GM23338 (cell line): Measurements from ENCODE around the gene GPATCH8. TPM values are rescaled to one million over a fixed set of nuclear protein-coding genes. Genes with fewer than 3 reads are reported as not detected.

ENCODE experiments used
- ATAC-seq: fragments of 200-7000 bp; cut with Tn5 transposase; 3 replicates; pipeline ENCODE4 v1.9.1; 2020
- DNase-seq: peaks from one replicate; pipeline ENCODE4 v3.0.0-alpha.2; 2015; ENCODE audit warnings: low spot score
- H2AFZ ChIP-seq: fragments of 200-600 bp; sonication (generic); 2 replicates; pipeline ENCODE4 v1.8.0; 2016; ENCODE audit warnings: antibody characterized with exemption, mild to moderate bottlenecking, moderate library complexity
- H3F3A ChIP-seq: fragments of 200-600 bp; sonication (generic); replicated peaks from 2 replicates; pipeline ENCODE4 v1.8.0; 2017; ENCODE audit warnings: antibody characterized with exemption, mixed run types, low read depth
- H3K27ac ChIP-seq: fragments of 200-600 bp; sonication (generic); 2 replicates; pipeline ENCODE4 v1.6.1; 2016; ENCODE audit warnings: low read depth
- H3K27me3 ChIP-seq: fragments of 200-600 bp; sonication (generic); 2 replicates; pipeline ENCODE4 v1.8.0; 2016; ENCODE audit warnings: mild to moderate bottlenecking, mixed run types, moderate library complexity; ENCODE audit not compliant: insufficient read depth
- H3K36me3 ChIP-seq: fragments of 200-600 bp; sonication (generic); 2 replicates; pipeline ENCODE4 v1.8.0; 2016; ENCODE audit warnings: mild to moderate bottlenecking; ENCODE audit not compliant: insufficient read depth
- H3K4me1 ChIP-seq: fragments of 200-600 bp; sonication (generic); 2 replicates; pipeline ENCODE4 v1.8.0; 2016; ENCODE audit warnings: mild to moderate bottlenecking, moderate library complexity; ENCODE audit not compliant: insufficient read depth
- H3K4me2 ChIP-seq: fragments of 200-600 bp; sonication (generic); 2 replicates; pipeline ENCODE4 v1.7.1; 2017; ENCODE audit warnings: mixed run types
- H3K4me3 ChIP-seq: fragments of 200-600 bp; sonication (generic); 2 replicates; pipeline ENCODE4 v1.6.1; 2016; ENCODE audit warnings: mixed run types
- H3K79me2 ChIP-seq: fragments of 200-600 bp; sonication (generic); replicated peaks from 2 replicates; pipeline ENCODE4 v1.8.0; 2017; ENCODE audit warnings: mild to moderate bottlenecking; ENCODE audit not compliant: insufficient read depth
- H3K9me2 ChIP-seq: fragments of 200-600 bp; sonication (generic); 2 replicates; pipeline ENCODE4 v1.8.0; 2017; ENCODE audit not compliant: insufficient read depth
- H4K20me1 ChIP-seq: fragments of 200-600 bp; sonication (generic); replicated peaks from 2 replicates; pipeline ENCODE4 v1.8.0; 2017; ENCODE audit warnings: mild to moderate bottlenecking; ENCODE audit not compliant: insufficient read depth
- H3K27ac Mint-ChIP-seq: 2 replicates; pipeline ENCODE4 v1.8.0; 2020; ENCODE audit warnings: inconsistent platforms, mild to moderate bottlenecking, moderate library complexity, mixed read lengths
- H3K27me3 Mint-ChIP-seq: 3 replicates; pipeline ENCODE4 v1.8.0; 2022; ENCODE audit warnings: low read depth, mild to moderate bottlenecking, moderate library complexity, mixed read lengths, inconsistent platforms; ENCODE audit not compliant: insufficient read depth, poor library complexity
- H3K36me3 Mint-ChIP-seq: 3 replicates; pipeline ENCODE4 v1.8.0; 2021; ENCODE audit warnings: low read depth, mild to moderate bottlenecking, inconsistent platforms, moderate library complexity, mixed read lengths
- H3K4me1 Mint-ChIP-seq: 3 replicates; pipeline ENCODE4 v1.8.0; 2020; ENCODE audit warnings: mild to moderate bottlenecking, inconsistent platforms, mixed read lengths
- H3K4me3 Mint-ChIP-seq: 3 replicates; pipeline ENCODE4 v1.8.0; 2021; ENCODE audit warnings: moderate library complexity, mild to moderate bottlenecking, inconsistent platforms, mixed read lengths
- H3K9me3 Mint-ChIP-seq: 3 replicates; pipeline ENCODE4 v1.8.0; 2020; ENCODE audit warnings: moderate library complexity, mild to moderate bottlenecking, inconsistent platforms, mixed read lengths
- CREB1 ChIP-seq: fragments of 250-450 bp; sonication (Bioruptor Pico); IDR thresholded peaks from 2 replicates; pipeline ENCODE4 v1.5.0; 2020; ENCODE audit warnings: low read depth, mild to moderate bottlenecking, moderate library complexity
- ETS1 ChIP-seq: IDR thresholded peaks from 2 replicates; pipeline ENCODE4 v1.6.1; 2016; ENCODE audit warnings: antibody characterized with exemption
- EZH2 ChIP-seq: fragments of 200-600 bp; sonication (generic); IDR thresholded peaks from one replicate; pipeline ENCODE4 v1.8.0; 2017; ENCODE audit warnings: antibody characterized with exemption, mild to moderate bottlenecking, low read depth; ENCODE audit not compliant: unreplicated experiment
- EZH2phosphoT487 ChIP-seq: fragments of 200-600 bp; sonication (generic); IDR thresholded peaks from one replicate; pipeline ENCODE4 v1.8.1; 2018; ENCODE audit warnings: antibody characterized with exemption; ENCODE audit not compliant: unreplicated experiment
- JUNB ChIP-seq: IDR thresholded peaks from one replicate; pipeline ENCODE4 v1.6.1; 2016; ENCODE audit warnings: antibody characterized with exemption; ENCODE audit not compliant: unreplicated experiment
- NANOG ChIP-seq: IDR thresholded peaks from 2 replicates; pipeline ENCODE4 v1.6.1; 2016; ENCODE audit warnings: antibody characterized with exemption, borderline replicate concordance
- POLR2AphosphoS5 ChIP-seq: IDR thresholded peaks from 2 replicates; pipeline ENCODE4 v1.6.1; 2016; ENCODE audit warnings: antibody characterized with exemption, low read depth
- REST ChIP-seq: IDR thresholded peaks from one replicate; pipeline ENCODE4 v1.6.1; 2018; ENCODE audit warnings: antibody characterized with exemption; ENCODE audit not compliant: unreplicated experiment
- STAT1 ChIP-seq: IDR thresholded peaks from one replicate; pipeline ENCODE4 v1.6.1; 2016; ENCODE audit warnings: antibody characterized with exemption; ENCODE audit not compliant: unreplicated experiment
- ZNF114 ChIP-seq: fragments of 250-450 bp; sonication (Bioruptor Pico); IDR thresholded peaks from 2 replicates; pipeline ENCODE4 v1.5.0; 2020; ENCODE audit warnings: mild to moderate bottlenecking, moderate library complexity
- ZNF331 ChIP-seq: fragments of 250-450 bp; sonication (Bioruptor Pico); IDR thresholded peaks from 2 replicates; pipeline ENCODE4 v1.5.0; 2020; ENCODE audit warnings: low read depth, mild to moderate bottlenecking, moderate library complexity
- polyA plus RNA-seq: library from polyadenylated mRNA; unstranded; fragments of >200 nt; fragmentation: Nextera tagmentation; extraction: Ambion mirVana; gene quantifications from 2 replicates; pipeline ENCODE4 v1.2.1, GENCODE V29; 2016
- total RNA-seq: library from RNA; depleted of rRNA; stranded (reverse); fragments of >200 nt; shearing (Covaris generic); gene quantifications from 2 replicates; pipeline ENCODE4 v1.2.3, GENCODE V29; 2014
- TF ChIP-seq, protein P1 (sequence below), 2 experiments: fragments of 200-600 bp in 1 of 2; sonication (generic) in 1 of 2; conservative IDR thresholded peaks; 2 replicates each; pipeline versions ENCODE4 v1.5.1 to v1.6.1; 2016 to 2017; ENCODE audit warnings: antibody characterized with exemption in 2 of 2, low read depth in 2 of 2, mild to moderate bottlenecking in 2 of 2, moderate library complexity in 1 of 2
- TF ChIP-seq, protein P2 (sequence below): fragments of 250-450 bp; sonication (Bioruptor Pico); IDR thresholded peaks from 2 replicates; pipeline ENCODE4 v1.5.0; 2020; ENCODE audit warnings: mild to moderate bottlenecking, moderate library complexity

Gene GPATCH8
- total and polyA plus RNA-seq, 2 experiments from 2014 or later = 44.4 to 76.5 TPM

GRCh38 chr17:44439168-44439567 lies 64.0 kb downstream of the GPATCH8 start:
- no peak overlapping the region for H3K4me3 Mint-ChIP-seq
- no peaks in the 10 kb centered on the region for H3K9me2 ChIP-seq
- ATAC-seq = no peak
- no peak overlapping the region for H2AFZ ChIP-seq
- H3K27me3 Mint-ChIP-seq = peaks cover 4% of the 10 kb centered on the region
- H3K36me3 Mint-ChIP-seq = peaks cover 13% of the 10 kb centered on the region
- H3K79me2 ChIP-seq = peaks cover 37% of the 10 kb centered on the region
- H3K4me2 ChIP-seq = no peak overlapping the region
- no peak for TF ChIP-seq JUNB
- TF ChIP-seq POLR2AphosphoS5 = no peak
- no peak for TF ChIP-seq ZNF331 (CRISPR knock-in tag)
- no peak for TF ChIP-seq ZNF114
- TF ChIP-seq ETS1 = no peak
- no peak for TF ChIP-seq EZH2
- TF ChIP-seq, protein P1, sequence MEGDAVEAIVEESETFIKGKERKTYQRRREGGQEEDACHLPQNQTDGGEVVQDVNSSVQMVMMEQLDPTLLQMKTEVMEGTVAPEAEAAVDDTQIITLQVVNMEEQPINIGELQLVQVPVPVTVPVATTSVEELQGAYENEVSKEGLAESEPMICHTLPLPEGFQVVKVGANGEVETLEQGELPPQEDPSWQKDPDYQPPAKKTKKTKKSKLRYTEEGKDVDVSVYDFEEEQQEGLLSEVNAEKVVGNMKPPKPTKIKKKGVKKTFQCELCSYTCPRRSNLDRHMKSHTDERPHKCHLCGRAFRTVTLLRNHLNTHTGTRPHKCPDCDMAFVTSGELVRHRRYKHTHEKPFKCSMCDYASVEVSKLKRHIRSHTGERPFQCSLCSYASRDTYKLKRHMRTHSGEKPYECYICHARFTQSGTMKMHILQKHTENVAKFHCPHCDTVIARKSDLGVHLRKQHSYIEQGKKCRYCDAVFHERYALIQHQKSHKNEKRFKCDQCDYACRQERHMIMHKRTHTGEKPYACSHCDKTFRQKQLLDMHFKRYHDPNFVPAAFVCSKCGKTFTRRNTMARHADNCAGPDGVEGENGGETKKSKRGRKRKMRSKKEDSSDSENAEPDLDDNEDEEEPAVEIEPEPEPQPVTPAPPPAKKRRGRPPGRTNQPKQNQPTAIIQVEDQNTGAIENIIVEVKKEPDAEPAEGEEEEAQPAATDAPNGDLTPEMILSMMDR (conservative IDR thresholded peaks at IDR 0.05; ENCODE audit: low read depth in 2 of 2) = no peak
- TF ChIP-seq CREB1 (CRISPR knock-in tag) = no peak
- TF ChIP-seq REST = no peak
- no peak for TF ChIP-seq NANOG
- TF ChIP-seq EZH2phosphoT487 = no peak
- TF ChIP-seq, protein P2, sequence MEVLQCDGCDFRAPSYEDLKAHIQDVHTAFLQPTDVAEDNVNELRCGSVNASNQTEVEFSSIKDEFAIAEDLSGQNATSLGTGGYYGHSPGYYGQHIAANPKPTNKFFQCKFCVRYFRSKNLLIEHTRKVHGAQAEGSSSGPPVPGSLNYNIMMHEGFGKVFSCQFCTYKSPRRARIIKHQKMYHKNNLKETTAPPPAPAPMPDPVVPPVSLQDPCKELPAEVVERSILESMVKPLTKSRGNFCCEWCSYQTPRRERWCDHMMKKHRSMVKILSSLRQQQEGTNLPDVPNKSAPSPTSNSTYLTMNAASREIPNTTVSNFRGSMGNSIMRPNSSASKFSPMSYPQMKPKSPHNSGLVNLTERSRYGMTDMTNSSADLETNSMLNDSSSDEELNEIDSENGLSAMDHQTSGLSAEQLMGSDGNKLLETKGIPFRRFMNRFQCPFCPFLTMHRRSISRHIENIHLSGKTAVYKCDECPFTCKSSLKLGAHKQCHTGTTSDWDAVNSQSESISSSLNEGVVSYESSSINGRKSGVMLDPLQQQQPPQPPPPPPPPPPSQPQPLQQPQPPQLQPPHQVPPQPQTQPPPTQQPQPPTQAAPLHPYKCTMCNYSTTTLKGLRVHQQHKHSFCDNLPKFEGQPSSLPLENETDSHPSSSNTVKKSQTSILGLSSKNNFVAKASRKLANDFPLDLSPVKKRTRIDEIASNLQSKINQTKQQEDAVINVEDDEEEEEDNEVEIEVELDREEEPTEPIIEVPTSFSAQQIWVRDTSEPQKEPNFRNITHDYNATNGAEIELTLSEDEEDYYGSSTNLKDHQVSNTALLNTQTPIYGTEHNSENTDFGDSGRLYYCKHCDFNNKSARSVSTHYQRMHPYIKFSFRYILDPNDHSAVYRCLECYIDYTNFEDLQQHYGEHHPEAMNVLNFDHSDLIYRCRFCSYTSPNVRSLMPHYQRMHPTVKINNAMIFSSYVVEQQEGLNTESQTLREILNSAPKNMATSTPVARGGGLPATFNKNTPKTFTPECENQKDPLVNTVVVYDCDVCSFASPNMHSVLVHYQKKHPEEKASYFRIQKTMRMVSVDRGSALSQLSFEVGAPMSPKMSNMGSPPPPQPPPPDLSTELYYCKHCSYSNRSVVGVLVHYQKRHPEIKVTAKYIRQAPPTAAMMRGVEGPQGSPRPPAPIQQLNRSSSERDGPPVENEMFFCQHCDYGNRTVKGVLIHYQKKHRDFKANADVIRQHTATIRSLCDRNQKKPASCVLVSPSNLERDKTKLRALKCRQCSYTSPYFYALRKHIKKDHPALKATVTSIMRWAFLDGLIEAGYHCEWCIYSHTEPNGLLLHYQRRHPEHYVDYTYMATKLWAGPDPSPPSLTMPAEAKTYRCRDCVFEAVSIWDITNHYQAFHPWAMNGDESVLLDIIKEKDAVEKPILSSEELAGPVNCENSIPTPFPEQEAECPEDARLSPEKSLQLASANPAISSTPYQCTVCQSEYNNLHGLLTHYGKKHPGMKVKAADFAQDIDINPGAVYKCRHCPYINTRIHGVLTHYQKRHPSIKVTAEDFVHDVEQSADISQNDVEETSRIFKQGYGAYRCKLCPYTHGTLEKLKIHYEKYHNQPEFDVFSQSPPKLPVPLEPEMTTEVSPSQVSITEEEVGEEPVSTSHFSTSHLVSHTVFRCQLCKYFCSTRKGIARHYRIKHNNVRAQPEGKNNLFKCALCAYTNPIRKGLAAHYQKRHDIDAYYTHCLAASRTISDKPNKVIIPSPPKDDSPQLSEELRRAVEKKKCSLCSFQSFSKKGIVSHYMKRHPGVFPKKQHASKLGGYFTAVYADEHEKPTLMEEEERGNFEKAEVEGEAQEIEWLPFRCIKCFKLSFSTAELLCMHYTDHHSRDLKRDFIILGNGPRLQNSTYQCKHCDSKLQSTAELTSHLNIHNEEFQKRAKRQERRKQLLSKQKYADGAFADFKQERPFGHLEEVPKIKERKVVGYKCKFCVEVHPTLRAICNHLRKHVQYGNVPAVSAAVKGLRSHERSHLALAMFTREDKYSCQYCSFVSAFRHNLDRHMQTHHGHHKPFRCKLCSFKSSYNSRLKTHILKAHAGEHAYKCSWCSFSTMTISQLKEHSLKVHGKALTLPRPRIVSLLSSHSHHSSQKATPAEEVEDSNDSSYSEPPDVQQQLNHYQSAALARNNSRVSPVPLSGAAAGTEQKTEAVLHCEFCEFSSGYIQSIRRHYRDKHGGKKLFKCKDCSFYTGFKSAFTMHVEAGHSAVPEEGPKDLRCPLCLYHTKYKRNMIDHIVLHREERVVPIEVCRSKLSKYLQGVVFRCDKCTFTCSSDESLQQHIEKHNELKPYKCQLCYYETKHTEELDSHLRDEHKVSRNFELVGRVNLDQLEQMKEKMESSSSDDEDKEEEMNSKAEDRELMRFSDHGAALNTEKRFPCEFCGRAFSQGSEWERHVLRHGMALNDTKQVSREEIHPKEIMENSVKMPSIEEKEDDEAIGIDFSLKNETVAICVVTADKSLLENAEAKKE (CRISPR knock-in tag) = no peak
- no peak for TF ChIP-seq STAT1
- no peak for DNase-seq
- no peaks in the 10 kb centered on the region for H3F3A ChIP-seq
- peaks cover 5% of the 10 kb centered on the region for H3K36me3 ChIP-seq
- peaks cover 5% of the 10 kb centered on the region for H4K20me1 ChIP-seq
- H3K4me1 ChIP-seq = peaks cover 2% of the 10 kb centered on the region; the same call in 1 of the 2 replicates
- H3K4me1 Mint-ChIP-seq = peaks cover 15% of the 10 kb centered on the region
- peak overlapping the region; percentile 6; the same call in 1 of the 2 replicates for H3K27ac Mint-ChIP-seq
- no peaks in the 10 kb centered on the region for H3K27me3 ChIP-seq
- H3K27ac ChIP-seq = 0 out of 2 replicates have a peak overlapping the region, but pooled peaks have one; percentile 20
- H3K9me3 Mint-ChIP-seq = no peaks in the 10 kb centered on the region
- H3K4me3 ChIP-seq = no peak overlapping the region
